ENCODE results near the gene PRSS57. TPM values are rescaled to one million over a fixed set of nuclear protein-coding genes. Genes with fewer than 3 reads are reported as not detected.

Gene PRSS57
- total and polyA plus RNA-seq, 2 of the 13 experiments (the other 11 are each of a cell fraction or from before 2014, with no cell fraction given) = 0.12 TPM; not detected in 1

- peak; percentile 22; the same call in 1 of the 2 replicates for TF ChIP-seq ZGPAT (CRISPR knock-in tag; IDR thresholded peaks at IDR 0.05)
- TF ChIP-seq ZNF414 (CRISPR knock-in tag; IDR thresholded peaks at IDR 0.05) = peak; percentile 66; the same call in 1 of the 2 replicates
- 0 out of 2 replicates have a peak, but pooled peaks have one; percentile 55 for TF ChIP-seq ZFP37 (CRISPR knock-in tag; IDR thresholded peaks at IDR 0.05; ENCODE audit: borderline replicate concordance)
- no peak for TF ChIP-seq FOXC1 (CRISPR knock-in tag; IDR thresholded peaks at IDR 0.05; ENCODE audit: borderline replicate concordance)
- no peak for TF ChIP-seq ZNF260 (CRISPR knock-in tag; IDR thresholded peaks at IDR 0.05; ENCODE audit: borderline replicate concordance, low read depth)
- no peak for TF ChIP-seq ZBTB37 (CRISPR knock-in tag; IDR thresholded peaks at IDR 0.05)
- peak; percentile 63 for TF ChIP-seq FOXO1 (CRISPR knock-in tag; IDR thresholded peaks at IDR 0.05)
- no peak for TF ChIP-seq ZNF704 (CRISPR knock-in tag; IDR thresholded peaks at IDR 0.05; ENCODE audit: borderline replicate concordance)
- no peak for TF ChIP-seq ZBTB40 (IDR thresholded peaks at IDR 0.05)
- TF ChIP-seq ZBTB40 (CRISPR knock-in tag; IDR thresholded peaks at IDR 0.05) = peak; percentile 62; the same call in 1 of the 2 replicates
- TF ChIP-seq KDM2A (CRISPR knock-in tag; IDR thresholded peaks at IDR 0.05; ENCODE audit: borderline replicate concordance, low read depth) = no peak
- TF ChIP-seq CBX1 (IDR thresholded peaks at IDR 0.05; ENCODE audit: low read depth) = peak; percentile 75
- TF ChIP-seq ZNF30 (CRISPR knock-in tag; IDR thresholded peaks at IDR 0.05) = no peak
Measured at GRCh38 chr19:703651-704446, 8.6 kb upstream of the PRSS57 start (continued).

Data from HepG2 (cell line).